ENCODE results near the gene SLC2A14.
"Not testable (repeated sequence)": the region's sequence is repeated elsewhere in the genome, so short reads cannot be mapped to it uniquely, and the experiment has no call there.

The SLC2A14 gene

DNA sequence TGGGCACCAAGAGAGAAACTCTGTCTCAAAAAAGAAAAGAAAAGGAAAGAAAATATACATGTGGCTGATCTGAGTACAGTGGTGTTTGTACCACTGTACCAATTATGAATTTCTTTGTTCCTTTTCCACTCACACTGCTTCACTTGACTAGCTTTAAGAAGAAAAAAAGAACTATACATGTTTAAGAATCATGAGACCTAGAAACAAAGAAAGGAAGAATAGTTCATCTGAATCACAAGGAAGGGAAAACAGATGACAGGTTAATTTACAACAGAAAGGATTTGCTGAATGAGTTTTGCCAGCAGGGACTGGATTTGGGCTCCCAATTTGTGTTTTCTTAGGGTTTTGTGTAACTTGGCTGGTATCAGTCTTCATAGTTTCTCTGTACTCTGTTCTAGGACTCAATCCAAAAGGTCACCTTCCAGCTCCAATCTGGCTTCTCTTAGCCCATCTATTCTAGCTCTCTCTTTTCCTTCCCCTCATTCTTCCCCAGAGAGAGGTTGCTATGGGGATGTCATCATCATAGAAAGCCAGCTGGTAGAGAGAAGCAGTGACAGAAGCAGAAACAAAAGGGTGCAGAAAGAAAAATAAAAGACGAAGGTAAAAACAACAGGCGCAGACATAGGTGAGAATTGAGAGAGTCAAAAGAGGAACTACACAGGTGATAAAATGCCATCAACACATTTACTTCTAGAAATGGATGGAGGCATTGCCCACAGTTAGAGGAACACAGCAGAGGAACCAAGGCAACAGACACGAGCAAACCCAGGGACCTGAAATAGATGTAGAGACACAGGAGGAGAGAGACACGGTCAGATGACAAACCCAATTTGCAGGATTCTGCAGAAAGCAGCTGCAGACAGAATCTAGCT is 25.3 kb downstream of the SLC2A14 start:
- not testable (repeated sequence) for H3K79me2 ChIP-seq (ENCODE audit: control insufficient read depth, low read length); H3K9me3 ChIP-seq (ENCODE audit: control insufficient read depth, insufficient read depth, low read length); H3K4me3 ChIP-seq (ENCODE audit: low read length); H3K4me1 ChIP-seq (ENCODE audit: control insufficient read depth, low read length); H4K20me1 ChIP-seq (ENCODE audit: control insufficient read depth, insufficient read depth, low read depth, low read length); H3K9me2 ChIP-seq (replicated peaks; ENCODE audit: control insufficient read depth, low read length); H3K27me3 ChIP-seq (ENCODE audit: control insufficient read depth, low read length); H3K4me2 ChIP-seq (ENCODE audit: low read length); H3F3A ChIP-seq (ENCODE audit: control insufficient read depth, insufficient read depth); H3K36me3 ChIP-seq (ENCODE audit: control insufficient read depth, low read length); H3K27ac ChIP-seq (ENCODE audit: low read depth, low read length)

- H4K20me1 ChIP-seq (ENCODE audit: control insufficient read depth, insufficient read depth, low read depth, low read length), result no peaks in the 10 kb centered on the region
- H3K9me2 ChIP-seq (replicated peaks; ENCODE audit: control insufficient read depth, low read length), result no peaks in the 10 kb centered on the region
- H3K27me3 ChIP-seq (ENCODE audit: control insufficient read depth, low read length), result no peaks in the 10 kb centered on the region; the same call in 1 of the 2 replicates
- no peaks in the 10 kb centered on the region for H3K9me3 ChIP-seq (ENCODE audit: control insufficient read depth, insufficient read depth, low read length)
- no peaks in the 10 kb centered on the region for H3F3A ChIP-seq (ENCODE audit: control insufficient read depth, insufficient read depth)
- H3K4me1 ChIP-seq (ENCODE audit: control insufficient read depth, low read length), result no peaks in the 10 kb centered on the region
- H3K4me2 ChIP-seq (ENCODE audit: low read length), result no peak overlapping the region
- TF ChIP-seq EZH2phosphoT487 (IDR thresholded peaks at IDR 0.05; ENCODE audit: borderline replicate concordance, low read length), result no peak
- TF ChIP-seq, protein P1, sequence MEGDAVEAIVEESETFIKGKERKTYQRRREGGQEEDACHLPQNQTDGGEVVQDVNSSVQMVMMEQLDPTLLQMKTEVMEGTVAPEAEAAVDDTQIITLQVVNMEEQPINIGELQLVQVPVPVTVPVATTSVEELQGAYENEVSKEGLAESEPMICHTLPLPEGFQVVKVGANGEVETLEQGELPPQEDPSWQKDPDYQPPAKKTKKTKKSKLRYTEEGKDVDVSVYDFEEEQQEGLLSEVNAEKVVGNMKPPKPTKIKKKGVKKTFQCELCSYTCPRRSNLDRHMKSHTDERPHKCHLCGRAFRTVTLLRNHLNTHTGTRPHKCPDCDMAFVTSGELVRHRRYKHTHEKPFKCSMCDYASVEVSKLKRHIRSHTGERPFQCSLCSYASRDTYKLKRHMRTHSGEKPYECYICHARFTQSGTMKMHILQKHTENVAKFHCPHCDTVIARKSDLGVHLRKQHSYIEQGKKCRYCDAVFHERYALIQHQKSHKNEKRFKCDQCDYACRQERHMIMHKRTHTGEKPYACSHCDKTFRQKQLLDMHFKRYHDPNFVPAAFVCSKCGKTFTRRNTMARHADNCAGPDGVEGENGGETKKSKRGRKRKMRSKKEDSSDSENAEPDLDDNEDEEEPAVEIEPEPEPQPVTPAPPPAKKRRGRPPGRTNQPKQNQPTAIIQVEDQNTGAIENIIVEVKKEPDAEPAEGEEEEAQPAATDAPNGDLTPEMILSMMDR (IDR thresholded peaks at IDR 0.05; ENCODE audit: low read depth, low read length, poor library complexity, severe bottlenecking), result no peak
- no peak overlapping the region for H3K4me3 ChIP-seq (ENCODE audit: low read length)
- no peaks in the 10 kb centered on the region for H3K36me3 ChIP-seq (ENCODE audit: control insufficient read depth, low read length)
- no peaks in the 10 kb centered on the region for H3K79me2 ChIP-seq (ENCODE audit: control insufficient read depth, low read length)
- no peak overlapping the region for H3K27ac ChIP-seq (ENCODE audit: low read depth, low read length)
These were observed 28.6 kb downstream of the SLC2A14 start for GRCh38 chr12:7844116-7844515.

GRCh38 chr12:7843583-7843982 is 29.1 kb downstream of the SLC2A14 start:
- H4K20me1 ChIP-seq (ENCODE audit: control insufficient read depth, insufficient read depth, low read depth, low read length); H3K4me2 ChIP-seq (ENCODE audit: low read length); H3K36me3 ChIP-seq (ENCODE audit: control insufficient read depth, low read length); H3F3A ChIP-seq (ENCODE audit: control insufficient read depth, insufficient read depth); H3K9me3 ChIP-seq (ENCODE audit: control insufficient read depth, insufficient read depth, low read length); H3K27ac ChIP-seq (ENCODE audit: low read depth, low read length); H3K27me3 ChIP-seq (ENCODE audit: control insufficient read depth, low read length); H3K4me1 ChIP-seq (ENCODE audit: control insufficient read depth, low read length); H3K9me2 ChIP-seq (replicated peaks; ENCODE audit: control insufficient read depth, low read length); H3K4me3 ChIP-seq (ENCODE audit: low read length); H3K79me2 ChIP-seq (ENCODE audit: control insufficient read depth, low read length): not testable (repeated sequence)

- H3K27me3 ChIP-seq (ENCODE audit: control insufficient read depth, low read length); H3K9me3 ChIP-seq (ENCODE audit: control insufficient read depth, insufficient read depth, low read length); H3F3A ChIP-seq (ENCODE audit: control insufficient read depth, insufficient read depth); H3K79me2 ChIP-seq (ENCODE audit: control insufficient read depth, low read length); H3K4me2 ChIP-seq (ENCODE audit: low read length); H3K9me2 ChIP-seq (replicated peaks; ENCODE audit: control insufficient read depth, low read length); H3K36me3 ChIP-seq (ENCODE audit: control insufficient read depth, low read length); H3K27ac ChIP-seq (ENCODE audit: low read depth, low read length); H3K4me1 ChIP-seq (ENCODE audit: control insufficient read depth, low read length); H4K20me1 ChIP-seq (ENCODE audit: control insufficient read depth, insufficient read depth, low read depth, low read length); H3K4me3 ChIP-seq (ENCODE audit: low read length): not testable (repeated sequence)
These were observed 29.6 kb downstream of the SLC2A14 start for GRCh38 chr12:7843149-7843548.

DNA sequence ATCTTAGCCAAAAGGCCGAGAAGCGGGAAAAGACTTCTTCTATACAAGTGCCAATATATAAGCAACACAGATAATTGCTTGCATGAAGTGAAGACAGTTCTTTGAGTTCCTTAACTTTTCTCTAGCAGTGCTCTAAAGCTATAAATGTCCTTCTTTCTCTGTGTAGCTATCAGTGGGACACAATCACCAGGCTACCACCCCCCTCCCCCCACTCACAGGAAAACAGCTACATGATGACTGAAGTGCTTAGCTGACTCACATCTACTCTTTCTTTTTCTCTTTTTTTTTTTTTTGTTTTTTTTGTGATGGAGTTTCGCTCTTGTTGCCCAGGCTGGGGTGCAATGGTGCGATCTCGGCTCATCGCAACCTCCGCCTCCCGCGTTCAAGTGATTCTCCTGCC is 30.3 kb downstream of the SLC2A14 start:
- not testable (repeated sequence) for H3K36me3 ChIP-seq (ENCODE audit: control insufficient read depth, low read length); H3K4me2 ChIP-seq (ENCODE audit: low read length); H3K4me3 ChIP-seq (ENCODE audit: low read length); H3K9me2 ChIP-seq (replicated peaks; ENCODE audit: control insufficient read depth, low read length); H3K9me3 ChIP-seq (ENCODE audit: control insufficient read depth, insufficient read depth, low read length); H3F3A ChIP-seq (ENCODE audit: control insufficient read depth, insufficient read depth); H3K27ac ChIP-seq (ENCODE audit: low read depth, low read length); H3K4me1 ChIP-seq (ENCODE audit: control insufficient read depth, low read length); H4K20me1 ChIP-seq (ENCODE audit: control insufficient read depth, insufficient read depth, low read depth, low read length); H3K27me3 ChIP-seq (ENCODE audit: control insufficient read depth, low read length); H3K79me2 ChIP-seq (ENCODE audit: control insufficient read depth, low read length)

DNA sequence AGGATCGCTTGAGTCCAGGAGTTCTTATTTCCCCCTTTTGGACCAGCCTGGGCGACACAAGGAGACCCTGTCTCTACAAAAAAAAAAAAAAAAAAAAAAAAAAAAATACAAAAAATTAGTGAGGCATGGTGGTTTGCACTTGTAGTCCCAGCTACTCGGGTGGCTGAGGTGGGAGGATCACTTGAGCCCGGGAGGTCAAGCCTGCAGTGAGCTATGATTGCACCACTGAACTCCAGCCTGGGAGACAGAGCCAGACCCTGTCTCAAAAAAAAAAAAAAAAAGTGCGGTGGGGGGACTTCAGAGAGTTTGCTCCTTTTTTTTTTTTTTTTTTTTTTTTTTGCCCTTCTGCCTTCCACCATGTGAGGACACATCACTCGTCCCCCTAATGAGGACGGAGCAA is 32.9 kb downstream of the SLC2A14 start:
- not testable (repeated sequence) for H3K27ac ChIP-seq (ENCODE audit: low read depth, low read length); H3K4me2 ChIP-seq (ENCODE audit: low read length); H3F3A ChIP-seq (ENCODE audit: control insufficient read depth, insufficient read depth); H3K9me2 ChIP-seq (replicated peaks; ENCODE audit: control insufficient read depth, low read length); H3K79me2 ChIP-seq (ENCODE audit: control insufficient read depth, low read length); H3K36me3 ChIP-seq (ENCODE audit: control insufficient read depth, low read length); H4K20me1 ChIP-seq (ENCODE audit: control insufficient read depth, insufficient read depth, low read depth, low read length); H3K4me3 ChIP-seq (ENCODE audit: low read length); H3K4me1 ChIP-seq (ENCODE audit: control insufficient read depth, low read length); H3K9me3 ChIP-seq (ENCODE audit: control insufficient read depth, insufficient read depth, low read length); H3K27me3 ChIP-seq (ENCODE audit: control insufficient read depth, low read length)

- not testable (repeated sequence) for H3F3A ChIP-seq (ENCODE audit: control insufficient read depth, insufficient read depth); H4K20me1 ChIP-seq (ENCODE audit: control insufficient read depth, insufficient read depth, low read depth, low read length); H3K4me2 ChIP-seq (ENCODE audit: low read length); H3K4me3 ChIP-seq (ENCODE audit: low read length); H3K79me2 ChIP-seq (ENCODE audit: control insufficient read depth, low read length); H3K36me3 ChIP-seq (ENCODE audit: control insufficient read depth, low read length); H3K9me2 ChIP-seq (replicated peaks; ENCODE audit: control insufficient read depth, low read length); H3K9me3 ChIP-seq (ENCODE audit: control insufficient read depth, insufficient read depth, low read length); H3K27ac ChIP-seq (ENCODE audit: low read depth, low read length); H3K27me3 ChIP-seq (ENCODE audit: control insufficient read depth, low read length); H3K4me1 ChIP-seq (ENCODE audit: control insufficient read depth, low read length)
These were observed 33.5 kb downstream of the SLC2A14 start for GRCh38 chr12:7839226-7839625.

Data from DOHH2 (cell line).